IMR-90 (cell line): ENCODE measurements around the gene TENM4. TPM values are rescaled to one million over a fixed set of nuclear protein-coding genes. Genes with fewer than 3 reads are reported as not detected.

Experiments
- ATAC-seq: fragments of 200-7000 bp; cut with Tn5 transposase; 2 replicates; pipeline ENCODE4 v1.9.1; 2020; ENCODE audit warnings: low read depth, mild to moderate bottlenecking, moderate library complexity
- BruUV-seq: library from RNA; stranded (reverse); fragments of 400-500 nt; replicated peaks from 2 replicates; lab custom pipeline; 2021; lab: Mats Ljungman, UMichigan
- CTCF ChIA-PET: fragments of 300-600 bp; formaldehyde crosslinking; extraction: SDS; loops from one replicate; lab custom pipeline; 2021; ENCODE audit warnings: antibody characterized with exemption; lab: Yijun Ruan, JAX
- POLR2A ChIA-PET: fragments of 300-600 bp; sonication (Branson Sonifier 250); formaldehyde crosslinking; loops from one replicate; lab custom pipeline; 2022; ENCODE audit warnings: antibody characterized with exemption; ENCODE audit not compliant: unreplicated experiment; lab: Charles Lee
- DNase-seq: peaks from one replicate; pipeline ENCODE4 v3.0.0; 2013
- H2AFZ ChIP-seq: replicated peaks from 2 replicates; pipeline ENCODE3; 2013; ENCODE audit warnings: low read length, mild to moderate bottlenecking; ENCODE audit not compliant: poor library complexity
- H2AK5ac ChIP-seq: 2 replicates; pipeline ENCODE4 v1.6.1; 2013; ENCODE audit warnings: low read depth, low read length, inconsistent platforms
- H2AK9ac ChIP-seq: replicated peaks from 2 replicates; pipeline ENCODE3; 2013; ENCODE audit warnings: mild to moderate bottlenecking, low read depth, low read length, moderate library complexity; ENCODE audit not compliant: poor library complexity
- H2BK120ac ChIP-seq: 2 replicates; pipeline ENCODE4 v1.6.1; 2013; ENCODE audit warnings: low read depth, low read length, inconsistent platforms
- H2BK15ac ChIP-seq: 3 replicates; pipeline ENCODE4 v1.6.1; 2013; ENCODE audit warnings: low read depth, low read length, inconsistent platforms
- H2BK20ac ChIP-seq: 2 replicates; pipeline ENCODE4 v1.6.1; 2013; ENCODE audit warnings: low read depth, mild to moderate bottlenecking, inconsistent platforms, low read length, moderate library complexity
- H2BK5ac ChIP-seq: 2 replicates; pipeline ENCODE4 v1.6.1; 2013; ENCODE audit warnings: mild to moderate bottlenecking, low read depth, low read length, inconsistent platforms; ENCODE audit not compliant: poor library complexity, severe bottlenecking
- H3K14ac ChIP-seq: replicated peaks from 2 replicates; pipeline ENCODE4 v1.6.1; 2013; ENCODE audit warnings: low read depth, low read length, inconsistent platforms
- H3K18ac ChIP-seq: 2 replicates; pipeline ENCODE4 v1.6.1; 2013; ENCODE audit warnings: low read depth, low read length, control low read depth
- H3K23ac ChIP-seq: 2 replicates; pipeline ENCODE4 v1.6.1; 2013; ENCODE audit warnings: low read depth, low read length, inconsistent platforms
- H3K27ac ChIP-seq: 2 replicates; pipeline ENCODE4 v1.5.1; 2013; ENCODE audit warnings: mild to moderate bottlenecking, control low read depth, low read length; ENCODE audit not compliant: insufficient read depth
- H3K27me3 ChIP-seq: 2 replicates; pipeline ENCODE4 v1.6.1; 2013; ENCODE audit warnings: low read length; ENCODE audit not compliant: control insufficient read depth, insufficient read depth
- H3K36me3 ChIP-seq: 2 replicates; pipeline ENCODE4 v1.6.1; 2013; ENCODE audit warnings: low read length, mixed read lengths; ENCODE audit not compliant: control insufficient read depth, insufficient read depth
- H3K4ac ChIP-seq: 2 replicates; pipeline ENCODE4 v1.6.1; 2013; ENCODE audit warnings: low read depth, low read length, inconsistent platforms
- H3K4me1 ChIP-seq: 2 replicates; pipeline ENCODE4 v1.6.1; 2013; ENCODE audit warnings: low read length, mixed read lengths; ENCODE audit not compliant: control insufficient read depth, insufficient read depth
- H3K4me2 ChIP-seq: 2 replicates; pipeline ENCODE4 v1.6.1; 2013; ENCODE audit warnings: low read depth, mild to moderate bottlenecking, control low read depth, low read length, moderate library complexity
- H3K4me3 ChIP-seq: 2 replicates; pipeline ENCODE4 v1.5.1; 2013; ENCODE audit warnings: low read depth, mild to moderate bottlenecking, control low read depth, low read length, moderate library complexity; ENCODE audit not compliant: insufficient read depth
- H3K56ac ChIP-seq: 2 replicates; pipeline ENCODE4 v1.6.1; 2013; ENCODE audit warnings: low read length, inconsistent platforms; ENCODE audit not compliant: insufficient read depth; ENCODE audit errors: extremely low read depth
- H3K79me1 ChIP-seq, 2 experiments: 2 replicates each; pipeline ENCODE4 v1.6.1; 2013; ENCODE audit warnings: low read length in 2 of 2, inconsistent platforms in 1 of 2, low read depth in 1 of 2
- H3K9ac ChIP-seq: 2 replicates; pipeline ENCODE4 v1.6.1; 2013; ENCODE audit warnings: low read depth, low read length, control low read depth
- H3K9me1 ChIP-seq: 2 replicates; pipeline ENCODE4 v1.6.1; 2013; ENCODE audit warnings: low read length, inconsistent platforms; ENCODE audit not compliant: insufficient read depth
- H3K9me3 ChIP-seq: 2 replicates; pipeline ENCODE4 v1.6.1; 2013; ENCODE audit warnings: low read length; ENCODE audit not compliant: control insufficient read depth, insufficient read depth
- H4K20me1 ChIP-seq: 2 replicates; pipeline ENCODE4 v1.6.1; 2013; ENCODE audit warnings: low read length, inconsistent platforms; ENCODE audit not compliant: insufficient read depth
- H4K5ac ChIP-seq: 2 replicates; pipeline ENCODE4 v1.6.1; 2013; ENCODE audit warnings: mild to moderate bottlenecking, low read depth, low read length, control low read depth
- H4K8ac ChIP-seq, 2 experiments: 2 replicates each; pipeline ENCODE4 v1.6.1; 2013; ENCODE audit warnings: low read depth in 2 of 2, low read length in 2 of 2, control low read depth in 1 of 2, inconsistent platforms in 1 of 2
- H4K91ac ChIP-seq: 2 replicates; pipeline ENCODE4 v1.6.1; 2013; ENCODE audit warnings: low read depth, low read length, inconsistent platforms; ENCODE audit not compliant: insufficient read depth
- BHLHE40 ChIP-seq: fragments of 150-350 bp; IDR thresholded peaks from 2 replicates; pipeline ENCODE4 v1.6.1; 2016; ENCODE audit warnings: mild to moderate bottlenecking, low read depth, low read length
- CTCF ChIP-seq: conservative IDR thresholded peaks from 2 replicates; pipeline ENCODE4 v1.5.1; 2012; ENCODE audit warnings: mild to moderate bottlenecking, low read depth, low read length, improper control_type of control experiment
- ELK1 ChIP-seq: fragments of 150-350 bp; IDR thresholded peaks from 2 replicates; pipeline ENCODE4 v1.6.1; 2016; ENCODE audit warnings: low read depth, mild to moderate bottlenecking, low read length, moderate library complexity, borderline replicate concordance
- POLR2A ChIP-seq: IDR thresholded peaks from 2 replicates; pipeline ENCODE4 v1.6.1; 2012; ENCODE audit warnings: mild to moderate bottlenecking, low read depth, low read length
- WGBS, 2 experiments: methylation state at CpG; one replicate each; pipeline versions ENCODE4 v1.1.5 to v1.1.7; 2013; ENCODE audit warnings: missing lambda C conversion rate in 2 of 2; ENCODE audit not compliant: insufficient read length in 1 of 2; ENCODE audit errors: extremely low coverage in 2 of 2; 5-methylcytosine and 5-hydroxymethylcytosine counted together
- dilution Hi-C: fragments of 300-500 bp; cut with HindIII; formaldehyde crosslinking; loops from one replicate; pipeline ENCODE4 v1.14.3; 2018; ENCODE audit warnings: low sequenced_read_pairs; ENCODE audit not compliant: unreplicated experiment
- in situ Hi-C: fragments of 300-500 bp; cut with MboI; formaldehyde crosslinking; loops from 3 replicates; pipeline ENCODE4 v1.14.3; 2019; ENCODE audit warnings: low sequenced_read_pairs, inconsistent platforms, mixed read lengths
- intact Hi-C: fragments of 100-400 bp; cut with micrococcal nuclease; formaldehyde crosslinking; loops from 2 replicates; pipeline ENCODE4 v1.10.0; 2022
- polyA plus RNA-seq, 3 experiments: library from polyadenylated mRNA; depleted of rRNA; stranded (reverse); fragments of >200 nt; gene quantifications; 2 replicates each; pipeline ENCODE4 v1.2.3, GENCODE V29; 2012; ENCODE audit warnings: low replicate concordance in 1 of 3
- total RNA-seq: library from RNA; depleted of rRNA; stranded (reverse); fragments of >200 nt; gene quantifications from 2 replicates; pipeline ENCODE4 v1.2.3, GENCODE V29; 2012

Gene TENM4
- total and polyA plus RNA-seq, 2 of the 4 experiments (the other 2 are of a cell fraction), result 7.4 to 9.0 TPM

GRCh38 chr11:79437981-79438630 lies 2.7 kb downstream of the TENM4 start:
- no CpG with 5 or more reads among the region's 31 CpGs for WGBS, 2 experiments
- dilution Hi-C loops, result no loop called here
- no peaks in the 10 kb centered on the region for H4K20me1 ChIP-seq
- peak overlapping the region; percentile 49 for H3K4ac ChIP-seq
- H3K4me3 ChIP-seq, result peak overlapping the region; percentile 57
- peaks cover 6 to 41% of the 10 kb centered on the region in 2 experiments for H3K79me1 ChIP-seq
- H3K36me3 ChIP-seq, result no peaks in the 10 kb centered on the region
- H3K9ac ChIP-seq, result peak overlapping the region; percentile 60; the same call in 1 of the 2 replicates
- ChIA-PET CTCF (interaction anchor here (0.6 kb wide), 2 partner anchors 37 to 108 kb away, joined by 3 to 4 read pairs; no protein-coding TSS in a partner anchor), POLR2A (no interaction called here)
- H3K4me2 ChIP-seq, result peak overlapping the region; percentile 86
- H2AK5ac ChIP-seq, result peak overlapping the region; percentile 23
- H3K14ac ChIP-seq, result peak overlapping the region; percentile 51
- H3K23ac ChIP-seq, result peak overlapping the region; percentile 67
- DNase-seq (peak; percentile 63), ATAC-seq (peak; percentile 3; the same call in 1 of the 2 replicates)
- BruUV-seq, result no TSS peak
- peak overlapping the region; percentile 37 for H2AK9ac ChIP-seq
- peak overlapping the region; percentile 87 for H2AFZ ChIP-seq
- H3K4me1 ChIP-seq, result peaks cover 8% of the 10 kb centered on the region
- H3K27me3 ChIP-seq, result no peaks in the 10 kb centered on the region
- H2BK20ac ChIP-seq, result 0 out of 2 replicates have a peak overlapping the region, but pooled peaks have one; percentile 23
- H4K91ac ChIP-seq, result peak overlapping the region; percentile 11; the same call in 1 of the 2 replicates
- H3K27ac ChIP-seq, result peak overlapping the region; percentile 28
- intact Hi-C loops, result loop anchor here (10.0 kb wide), 1 partner anchor 333 kb away; no protein-coding TSS in a partner anchor
- no peak overlapping the region for H3K56ac ChIP-seq
- H4K8ac ChIP-seq, result peak overlapping the region; percentile 4 to 75; a peak in 2 of 4 replicates
- H3K9me3 ChIP-seq, result no peaks in the 10 kb centered on the region
- in situ Hi-C loops, result loop anchor here (10.0 kb wide), 1 partner anchor 343 kb away; no protein-coding TSS in a partner anchor
- peaks cover 2% of the 10 kb centered on the region; the same call in 1 of the 2 replicates for H3K9me1 ChIP-seq
- peak overlapping the region; percentile 15; the same call in 1 of the 2 replicates for H2BK120ac ChIP-seq
- H3K18ac ChIP-seq, result peak overlapping the region; percentile 6; the same call in 1 of the 2 replicates
- H2BK5ac ChIP-seq, result peak overlapping the region; percentile 0
- 0 out of 2 replicates have a peak overlapping the region, but pooled peaks have one; percentile 7 for H4K5ac ChIP-seq
- peak overlapping the region; percentile 43; the same call in 1 of the 3 replicates for H2BK15ac ChIP-seq
- TF ChIP-seq ELK1, result no peak
- no peak for TF ChIP-seq POLR2A
- TF ChIP-seq BHLHE40, result 0 out of 2 replicates have a peak, but pooled peaks have one; percentile 15
- TF ChIP-seq CTCF, result no peak
